Measurements from ENCODE around the gene FOXD4L3.
"Not testable (repeated sequence)": the region's sequence is repeated elsewhere in the genome, so short reads cannot be mapped to it uniquely, and the experiment has no call there.

Gene FOXD4L3

GRCh38 chr9:68343992-68344391 is 41.3 kb downstream of the FOXD4L3 start:
- not testable (repeated sequence) for H3K4me3 ChIP-seq (ENCODE audit: low read depth, low read length)

DNA sequence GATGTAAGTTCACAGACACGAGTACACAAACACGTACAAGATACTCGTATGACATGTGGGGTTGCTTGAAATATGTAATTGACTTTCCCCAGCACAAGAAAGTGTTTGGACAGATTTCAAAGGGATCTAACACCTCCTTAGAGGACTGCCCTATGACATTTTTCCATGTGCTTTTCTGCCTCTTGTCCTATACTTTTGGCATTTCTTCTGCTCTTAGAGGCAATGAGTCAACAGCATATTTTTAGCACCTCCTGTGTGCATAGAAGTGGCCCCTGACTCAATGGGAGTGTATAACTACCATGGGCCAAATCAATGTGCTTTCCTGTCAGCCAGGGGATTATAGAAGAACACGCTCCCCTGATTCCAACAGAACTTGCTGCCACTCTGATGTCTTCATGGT is 49.0 kb downstream of the FOXD4L3 start:
- H3K4me3 ChIP-seq (ENCODE audit: low read depth, low read length) = not testable (repeated sequence)
